GM23338 (cell line): Measurements from ENCODE around the gene FBXW11. TPM values are rescaled to one million over a fixed set of nuclear protein-coding genes. Genes with fewer than 3 reads are reported as not detected.
A peak's percentile ranks its signal among the peaks of the same experiment; 100 is the strongest.

Experiments used
- ATAC-seq: fragments of 200-7000 bp; cut with Tn5 transposase; 3 replicates; pipeline ENCODE4 v1.9.1; 2020
- DNase-seq: peaks from one replicate; pipeline ENCODE4 v3.0.0-alpha.2; 2015; ENCODE audit warnings: low spot score
- H2AFZ ChIP-seq: fragments of 200-600 bp; sonication (generic); 2 replicates; pipeline ENCODE4 v1.8.0; 2016; ENCODE audit warnings: antibody characterized with exemption, mild to moderate bottlenecking, moderate library complexity
- H3F3A ChIP-seq: fragments of 200-600 bp; sonication (generic); replicated peaks from 2 replicates; pipeline ENCODE4 v1.8.0; 2017; ENCODE audit warnings: antibody characterized with exemption, mixed run types, low read depth
- H3K27ac ChIP-seq: fragments of 200-600 bp; sonication (generic); 2 replicates; pipeline ENCODE4 v1.6.1; 2016; ENCODE audit warnings: low read depth
- H3K27me3 ChIP-seq: fragments of 200-600 bp; sonication (generic); 2 replicates; pipeline ENCODE4 v1.8.0; 2016; ENCODE audit warnings: mild to moderate bottlenecking, mixed run types, moderate library complexity; ENCODE audit not compliant: insufficient read depth
- H3K36me3 ChIP-seq: fragments of 200-600 bp; sonication (generic); 2 replicates; pipeline ENCODE4 v1.8.0; 2016; ENCODE audit warnings: mild to moderate bottlenecking; ENCODE audit not compliant: insufficient read depth
- H3K4me1 ChIP-seq: fragments of 200-600 bp; sonication (generic); 2 replicates; pipeline ENCODE4 v1.8.0; 2016; ENCODE audit warnings: mild to moderate bottlenecking, moderate library complexity; ENCODE audit not compliant: insufficient read depth
- H3K4me2 ChIP-seq: fragments of 200-600 bp; sonication (generic); 2 replicates; pipeline ENCODE4 v1.7.1; 2017; ENCODE audit warnings: mixed run types
- H3K4me3 ChIP-seq: fragments of 200-600 bp; sonication (generic); 2 replicates; pipeline ENCODE4 v1.6.1; 2016; ENCODE audit warnings: mixed run types
- H3K79me2 ChIP-seq: fragments of 200-600 bp; sonication (generic); replicated peaks from 2 replicates; pipeline ENCODE4 v1.8.0; 2017; ENCODE audit warnings: mild to moderate bottlenecking; ENCODE audit not compliant: insufficient read depth
- H3K9me2 ChIP-seq: fragments of 200-600 bp; sonication (generic); 2 replicates; pipeline ENCODE4 v1.8.0; 2017; ENCODE audit not compliant: insufficient read depth
- H4K20me1 ChIP-seq: fragments of 200-600 bp; sonication (generic); replicated peaks from 2 replicates; pipeline ENCODE4 v1.8.0; 2017; ENCODE audit warnings: mild to moderate bottlenecking; ENCODE audit not compliant: insufficient read depth
- H3K27ac Mint-ChIP-seq: 2 replicates; pipeline ENCODE4 v1.8.0; 2020; ENCODE audit warnings: inconsistent platforms, mild to moderate bottlenecking, moderate library complexity, mixed read lengths
- H3K27me3 Mint-ChIP-seq: 3 replicates; pipeline ENCODE4 v1.8.0; 2022; ENCODE audit warnings: low read depth, mild to moderate bottlenecking, moderate library complexity, mixed read lengths, inconsistent platforms; ENCODE audit not compliant: insufficient read depth, poor library complexity
- H3K36me3 Mint-ChIP-seq: 3 replicates; pipeline ENCODE4 v1.8.0; 2021; ENCODE audit warnings: low read depth, mild to moderate bottlenecking, inconsistent platforms, moderate library complexity, mixed read lengths
- H3K4me1 Mint-ChIP-seq: 3 replicates; pipeline ENCODE4 v1.8.0; 2020; ENCODE audit warnings: mild to moderate bottlenecking, inconsistent platforms, mixed read lengths
- H3K4me3 Mint-ChIP-seq: 3 replicates; pipeline ENCODE4 v1.8.0; 2021; ENCODE audit warnings: moderate library complexity, mild to moderate bottlenecking, inconsistent platforms, mixed read lengths
- H3K9me3 Mint-ChIP-seq: 3 replicates; pipeline ENCODE4 v1.8.0; 2020; ENCODE audit warnings: moderate library complexity, mild to moderate bottlenecking, inconsistent platforms, mixed read lengths
- CREB1 ChIP-seq: fragments of 250-450 bp; sonication (Bioruptor Pico); IDR thresholded peaks from 2 replicates; pipeline ENCODE4 v1.5.0; 2020; ENCODE audit warnings: low read depth, mild to moderate bottlenecking, moderate library complexity
- EZH2 ChIP-seq: fragments of 200-600 bp; sonication (generic); IDR thresholded peaks from one replicate; pipeline ENCODE4 v1.8.0; 2017; ENCODE audit warnings: antibody characterized with exemption, mild to moderate bottlenecking, low read depth; ENCODE audit not compliant: unreplicated experiment
- EZH2phosphoT487 ChIP-seq: fragments of 200-600 bp; sonication (generic); IDR thresholded peaks from one replicate; pipeline ENCODE4 v1.8.1; 2018; ENCODE audit warnings: antibody characterized with exemption; ENCODE audit not compliant: unreplicated experiment
- JUNB ChIP-seq: IDR thresholded peaks from one replicate; pipeline ENCODE4 v1.6.1; 2016; ENCODE audit warnings: antibody characterized with exemption; ENCODE audit not compliant: unreplicated experiment
- NANOG ChIP-seq: IDR thresholded peaks from 2 replicates; pipeline ENCODE4 v1.6.1; 2016; ENCODE audit warnings: antibody characterized with exemption, borderline replicate concordance
- POLR2AphosphoS5 ChIP-seq: IDR thresholded peaks from 2 replicates; pipeline ENCODE4 v1.6.1; 2016; ENCODE audit warnings: antibody characterized with exemption, low read depth
- REST ChIP-seq: IDR thresholded peaks from one replicate; pipeline ENCODE4 v1.6.1; 2018; ENCODE audit warnings: antibody characterized with exemption; ENCODE audit not compliant: unreplicated experiment
- STAT1 ChIP-seq: IDR thresholded peaks from one replicate; pipeline ENCODE4 v1.6.1; 2016; ENCODE audit warnings: antibody characterized with exemption; ENCODE audit not compliant: unreplicated experiment
- ZNF114 ChIP-seq: fragments of 250-450 bp; sonication (Bioruptor Pico); IDR thresholded peaks from 2 replicates; pipeline ENCODE4 v1.5.0; 2020; ENCODE audit warnings: mild to moderate bottlenecking, moderate library complexity
- ZNF331 ChIP-seq: fragments of 250-450 bp; sonication (Bioruptor Pico); IDR thresholded peaks from 2 replicates; pipeline ENCODE4 v1.5.0; 2020; ENCODE audit warnings: low read depth, mild to moderate bottlenecking, moderate library complexity
- polyA plus RNA-seq: library from polyadenylated mRNA; unstranded; fragments of >200 nt; fragmentation: Nextera tagmentation; extraction: Ambion mirVana; gene quantifications from 2 replicates; pipeline ENCODE4 v1.2.1, GENCODE V29; 2016
- total RNA-seq: library from RNA; depleted of rRNA; stranded (reverse); fragments of >200 nt; shearing (Covaris generic); gene quantifications from 2 replicates; pipeline ENCODE4 v1.2.3, GENCODE V29; 2014
- TF ChIP-seq, protein P1 (sequence below), 2 experiments: fragments of 200-600 bp in 1 of 2; sonication (generic) in 1 of 2; conservative IDR thresholded peaks; 2 replicates each; pipeline versions ENCODE4 v1.5.1 to v1.6.1; 2016 to 2017; ENCODE audit warnings: antibody characterized with exemption in 2 of 2, low read depth in 2 of 2, mild to moderate bottlenecking in 2 of 2, moderate library complexity in 1 of 2
- TF ChIP-seq, protein P2 (sequence below): IDR thresholded peaks from 2 replicates; pipeline ENCODE4 v1.6.1; 2016; ENCODE audit warnings: antibody characterized with exemption
- TF ChIP-seq, protein P3 (sequence below): fragments of 250-450 bp; sonication (Bioruptor Pico); IDR thresholded peaks from 2 replicates; pipeline ENCODE4 v1.5.0; 2020; ENCODE audit warnings: mild to moderate bottlenecking, moderate library complexity

FBXW11 gene
- total and polyA plus RNA-seq, 2 experiments from 2014 or later = 45.0 to 88.0 TPM

DNA sequence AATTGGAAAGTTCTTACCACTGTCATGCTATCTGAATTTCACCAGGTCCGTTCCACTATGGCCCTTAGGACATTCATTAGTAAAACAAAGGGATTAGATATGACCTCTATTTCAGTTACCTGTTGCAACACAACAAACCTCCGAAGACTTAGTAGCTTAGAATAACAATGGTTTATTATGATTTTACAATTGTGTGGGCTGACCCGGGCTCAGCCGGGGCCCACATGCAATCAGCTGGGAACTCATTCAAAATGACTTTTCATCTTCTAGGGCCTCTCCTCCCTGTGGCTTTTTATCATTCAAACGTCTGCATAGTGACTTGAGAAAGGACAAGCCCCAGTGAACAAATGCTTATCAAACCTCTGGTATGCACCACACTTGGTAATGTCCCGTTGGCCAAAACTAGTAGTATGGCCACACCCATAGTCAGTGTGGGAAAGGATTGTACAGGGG lies 2.3 kb upstream of the FBXW11 start:
- Mint-ChIP-seq H3K27ac (peak overlapping the region; percentile 97), H3K4me3 (peak overlapping the region; percentile 96), H3K9me3 (no peaks in the 10 kb centered on the region), H3K36me3 (no peaks in the 10 kb centered on the region), H3K27me3 (peaks cover 6% of the 10 kb centered on the region), H3K4me1 (peaks cover 44% of the 10 kb centered on the region)
- H3K27me3 ChIP-seq = no peaks in the 10 kb centered on the region
- peaks cover 37% of the 10 kb centered on the region for H3K4me1 ChIP-seq
- ATAC-seq (peak; percentile 37), DNase-seq (peak; percentile 80)
- peak overlapping the region; percentile 93 for H3K4me3 ChIP-seq
- peaks cover 35% of the 10 kb centered on the region for H3K79me2 ChIP-seq
- peaks cover 15% of the 10 kb centered on the region for H3F3A ChIP-seq
- peaks cover 8% of the 10 kb centered on the region; the same call in 1 of the 2 replicates for H4K20me1 ChIP-seq
- TF ChIP-seq JUNB = no peak
- TF ChIP-seq, protein P1, sequence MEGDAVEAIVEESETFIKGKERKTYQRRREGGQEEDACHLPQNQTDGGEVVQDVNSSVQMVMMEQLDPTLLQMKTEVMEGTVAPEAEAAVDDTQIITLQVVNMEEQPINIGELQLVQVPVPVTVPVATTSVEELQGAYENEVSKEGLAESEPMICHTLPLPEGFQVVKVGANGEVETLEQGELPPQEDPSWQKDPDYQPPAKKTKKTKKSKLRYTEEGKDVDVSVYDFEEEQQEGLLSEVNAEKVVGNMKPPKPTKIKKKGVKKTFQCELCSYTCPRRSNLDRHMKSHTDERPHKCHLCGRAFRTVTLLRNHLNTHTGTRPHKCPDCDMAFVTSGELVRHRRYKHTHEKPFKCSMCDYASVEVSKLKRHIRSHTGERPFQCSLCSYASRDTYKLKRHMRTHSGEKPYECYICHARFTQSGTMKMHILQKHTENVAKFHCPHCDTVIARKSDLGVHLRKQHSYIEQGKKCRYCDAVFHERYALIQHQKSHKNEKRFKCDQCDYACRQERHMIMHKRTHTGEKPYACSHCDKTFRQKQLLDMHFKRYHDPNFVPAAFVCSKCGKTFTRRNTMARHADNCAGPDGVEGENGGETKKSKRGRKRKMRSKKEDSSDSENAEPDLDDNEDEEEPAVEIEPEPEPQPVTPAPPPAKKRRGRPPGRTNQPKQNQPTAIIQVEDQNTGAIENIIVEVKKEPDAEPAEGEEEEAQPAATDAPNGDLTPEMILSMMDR (conservative IDR thresholded peaks at IDR 0.05; ENCODE audit: low read depth in 2 of 2) = no peak
- TF ChIP-seq EZH2phosphoT487 = no peak
- TF ChIP-seq EZH2 = no peak
- no peak for TF ChIP-seq REST
- no peak for TF ChIP-seq ZNF331 (CRISPR knock-in tag)
- TF ChIP-seq, protein P2, sequence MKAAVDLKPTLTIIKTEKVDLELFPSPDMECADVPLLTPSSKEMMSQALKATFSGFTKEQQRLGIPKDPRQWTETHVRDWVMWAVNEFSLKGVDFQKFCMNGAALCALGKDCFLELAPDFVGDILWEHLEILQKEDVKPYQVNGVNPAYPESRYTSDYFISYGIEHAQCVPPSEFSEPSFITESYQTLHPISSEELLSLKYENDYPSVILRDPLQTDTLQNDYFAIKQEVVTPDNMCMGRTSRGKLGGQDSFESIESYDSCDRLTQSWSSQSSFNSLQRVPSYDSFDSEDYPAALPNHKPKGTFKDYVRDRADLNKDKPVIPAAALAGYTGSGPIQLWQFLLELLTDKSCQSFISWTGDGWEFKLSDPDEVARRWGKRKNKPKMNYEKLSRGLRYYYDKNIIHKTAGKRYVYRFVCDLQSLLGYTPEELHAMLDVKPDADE = no peak
- TF ChIP-seq NANOG = peak; percentile 82; the same call in 1 of the 2 replicates
- peak; percentile 32; the same call in 1 of the 2 replicates for TF ChIP-seq POLR2AphosphoS5
- no peak for TF ChIP-seq STAT1
- TF ChIP-seq, protein P3, sequence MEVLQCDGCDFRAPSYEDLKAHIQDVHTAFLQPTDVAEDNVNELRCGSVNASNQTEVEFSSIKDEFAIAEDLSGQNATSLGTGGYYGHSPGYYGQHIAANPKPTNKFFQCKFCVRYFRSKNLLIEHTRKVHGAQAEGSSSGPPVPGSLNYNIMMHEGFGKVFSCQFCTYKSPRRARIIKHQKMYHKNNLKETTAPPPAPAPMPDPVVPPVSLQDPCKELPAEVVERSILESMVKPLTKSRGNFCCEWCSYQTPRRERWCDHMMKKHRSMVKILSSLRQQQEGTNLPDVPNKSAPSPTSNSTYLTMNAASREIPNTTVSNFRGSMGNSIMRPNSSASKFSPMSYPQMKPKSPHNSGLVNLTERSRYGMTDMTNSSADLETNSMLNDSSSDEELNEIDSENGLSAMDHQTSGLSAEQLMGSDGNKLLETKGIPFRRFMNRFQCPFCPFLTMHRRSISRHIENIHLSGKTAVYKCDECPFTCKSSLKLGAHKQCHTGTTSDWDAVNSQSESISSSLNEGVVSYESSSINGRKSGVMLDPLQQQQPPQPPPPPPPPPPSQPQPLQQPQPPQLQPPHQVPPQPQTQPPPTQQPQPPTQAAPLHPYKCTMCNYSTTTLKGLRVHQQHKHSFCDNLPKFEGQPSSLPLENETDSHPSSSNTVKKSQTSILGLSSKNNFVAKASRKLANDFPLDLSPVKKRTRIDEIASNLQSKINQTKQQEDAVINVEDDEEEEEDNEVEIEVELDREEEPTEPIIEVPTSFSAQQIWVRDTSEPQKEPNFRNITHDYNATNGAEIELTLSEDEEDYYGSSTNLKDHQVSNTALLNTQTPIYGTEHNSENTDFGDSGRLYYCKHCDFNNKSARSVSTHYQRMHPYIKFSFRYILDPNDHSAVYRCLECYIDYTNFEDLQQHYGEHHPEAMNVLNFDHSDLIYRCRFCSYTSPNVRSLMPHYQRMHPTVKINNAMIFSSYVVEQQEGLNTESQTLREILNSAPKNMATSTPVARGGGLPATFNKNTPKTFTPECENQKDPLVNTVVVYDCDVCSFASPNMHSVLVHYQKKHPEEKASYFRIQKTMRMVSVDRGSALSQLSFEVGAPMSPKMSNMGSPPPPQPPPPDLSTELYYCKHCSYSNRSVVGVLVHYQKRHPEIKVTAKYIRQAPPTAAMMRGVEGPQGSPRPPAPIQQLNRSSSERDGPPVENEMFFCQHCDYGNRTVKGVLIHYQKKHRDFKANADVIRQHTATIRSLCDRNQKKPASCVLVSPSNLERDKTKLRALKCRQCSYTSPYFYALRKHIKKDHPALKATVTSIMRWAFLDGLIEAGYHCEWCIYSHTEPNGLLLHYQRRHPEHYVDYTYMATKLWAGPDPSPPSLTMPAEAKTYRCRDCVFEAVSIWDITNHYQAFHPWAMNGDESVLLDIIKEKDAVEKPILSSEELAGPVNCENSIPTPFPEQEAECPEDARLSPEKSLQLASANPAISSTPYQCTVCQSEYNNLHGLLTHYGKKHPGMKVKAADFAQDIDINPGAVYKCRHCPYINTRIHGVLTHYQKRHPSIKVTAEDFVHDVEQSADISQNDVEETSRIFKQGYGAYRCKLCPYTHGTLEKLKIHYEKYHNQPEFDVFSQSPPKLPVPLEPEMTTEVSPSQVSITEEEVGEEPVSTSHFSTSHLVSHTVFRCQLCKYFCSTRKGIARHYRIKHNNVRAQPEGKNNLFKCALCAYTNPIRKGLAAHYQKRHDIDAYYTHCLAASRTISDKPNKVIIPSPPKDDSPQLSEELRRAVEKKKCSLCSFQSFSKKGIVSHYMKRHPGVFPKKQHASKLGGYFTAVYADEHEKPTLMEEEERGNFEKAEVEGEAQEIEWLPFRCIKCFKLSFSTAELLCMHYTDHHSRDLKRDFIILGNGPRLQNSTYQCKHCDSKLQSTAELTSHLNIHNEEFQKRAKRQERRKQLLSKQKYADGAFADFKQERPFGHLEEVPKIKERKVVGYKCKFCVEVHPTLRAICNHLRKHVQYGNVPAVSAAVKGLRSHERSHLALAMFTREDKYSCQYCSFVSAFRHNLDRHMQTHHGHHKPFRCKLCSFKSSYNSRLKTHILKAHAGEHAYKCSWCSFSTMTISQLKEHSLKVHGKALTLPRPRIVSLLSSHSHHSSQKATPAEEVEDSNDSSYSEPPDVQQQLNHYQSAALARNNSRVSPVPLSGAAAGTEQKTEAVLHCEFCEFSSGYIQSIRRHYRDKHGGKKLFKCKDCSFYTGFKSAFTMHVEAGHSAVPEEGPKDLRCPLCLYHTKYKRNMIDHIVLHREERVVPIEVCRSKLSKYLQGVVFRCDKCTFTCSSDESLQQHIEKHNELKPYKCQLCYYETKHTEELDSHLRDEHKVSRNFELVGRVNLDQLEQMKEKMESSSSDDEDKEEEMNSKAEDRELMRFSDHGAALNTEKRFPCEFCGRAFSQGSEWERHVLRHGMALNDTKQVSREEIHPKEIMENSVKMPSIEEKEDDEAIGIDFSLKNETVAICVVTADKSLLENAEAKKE (CRISPR knock-in tag) = no peak
- peak; percentile 16; the same call in 1 of the 2 replicates for TF ChIP-seq CREB1 (CRISPR knock-in tag)
- TF ChIP-seq ZNF114 (CRISPR knock-in tag) = no peak
- H2AFZ ChIP-seq = no peak overlapping the region
- H3K36me3 ChIP-seq = no peaks in the 10 kb centered on the region
- no peaks in the 10 kb centered on the region for H3K9me2 ChIP-seq
- H3K27ac ChIP-seq = peak overlapping the region; percentile 88
- peak overlapping the region; percentile 94 for H3K4me2 ChIP-seq
